Fibroblast of lung (primary cell): ENCODE results near the gene PRDX3. TPM values are rescaled to one million over a fixed set of nuclear protein-coding genes. Genes with fewer than 3 reads are reported as not detected.

Experiments used
- DNase-seq, 2 donors: peaks; one replicate each; pipeline versions ENCODE4 v3.0.0 to v3.0.0-alpha.2; 2010; ENCODE audit warnings: low read depth in 2 of 2
- H2AFZ ChIP-seq: 2 replicates; pipeline ENCODE4 v1.5.1; 2012; ENCODE audit warnings: low read length, control low read depth, inconsistent platforms
- H3K27ac ChIP-seq: 2 replicates; pipeline ENCODE4 v1.5.1; 2011; ENCODE audit warnings: low read length, control low read depth; ENCODE audit not compliant: insufficient read depth
- H3K27me3 ChIP-seq: 2 replicates; pipeline ENCODE4 v1.5.1; 2011; ENCODE audit warnings: mild to moderate bottlenecking, low read length; ENCODE audit not compliant: control insufficient read depth, insufficient read depth
- H3K36me3 ChIP-seq: 2 replicates; pipeline ENCODE4 v1.5.1; 2011; ENCODE audit warnings: low read length; ENCODE audit not compliant: control insufficient read depth, insufficient read depth
- H3K4me1 ChIP-seq: 2 replicates; pipeline ENCODE4 v1.5.1; 2011; ENCODE audit warnings: low read length; ENCODE audit not compliant: control insufficient read depth, insufficient read depth; ENCODE audit errors: extremely low read depth
- H3K4me2 ChIP-seq: 2 replicates; pipeline ENCODE4 v1.5.1; 2011; ENCODE audit warnings: low read length, control low read depth; ENCODE audit not compliant: insufficient read depth; ENCODE audit errors: extremely low read depth
- H3K4me3 ChIP-seq, 4 experiments: fragments of 200-600 bp in 1 of 4; sonication (generic) in 1 of 4; replicated peaks in 1 of 4; 2 replicates each; pipeline ENCODE4 v1.5.1; 2011 to 2016; ENCODE audit warnings: low read length in 4 of 4, low read depth in 3 of 4, mild to moderate bottlenecking in 3 of 4, control low read depth in 2 of 4, inconsistent platforms in 1 of 4, mixed read lengths in 1 of 4; ENCODE audit not compliant: insufficient read depth in 1 of 4; ENCODE audit errors: control extremely low read depth in 1 of 4
- H3K79me2 ChIP-seq: 2 replicates; pipeline ENCODE4 v1.5.1; 2012; ENCODE audit warnings: mild to moderate bottlenecking, low read length, inconsistent platforms; ENCODE audit not compliant: control insufficient read depth, insufficient read depth
- H3K9ac ChIP-seq: 2 replicates; pipeline ENCODE4 v1.5.1; 2011; ENCODE audit warnings: mild to moderate bottlenecking, low read length, control low read depth; ENCODE audit not compliant: insufficient read depth
- H3K9me3 ChIP-seq: 2 replicates; pipeline ENCODE4 v1.5.1; 2012; ENCODE audit warnings: low read depth, low read length; ENCODE audit not compliant: control insufficient read depth, insufficient read depth
- H4K20me1 ChIP-seq: 2 replicates; pipeline ENCODE4 v1.5.1; 2011; ENCODE audit warnings: low read length; ENCODE audit not compliant: control insufficient read depth, insufficient read depth; ENCODE audit errors: extremely low read depth
- EZH2 ChIP-seq: IDR thresholded peaks from 2 replicates; pipeline ENCODE4 v1.5.1; 2012; ENCODE audit warnings: low read length, control low read depth, mild to moderate bottlenecking; ENCODE audit errors: missing control alignments
- polyA plus RNA-seq, 2 donors: library from polyadenylated mRNA; depleted of rRNA in 1 of 2; stranded (reverse) in 1 of 2; unstranded in 1 of 2; fragments of >200 nt; gene quantifications; 2 replicates each; pipeline ENCODE4 v1.2.1, GENCODE V29; 2011 to 2012; ENCODE audit warnings: missing spikeins in 1 of 2
- total RNA-seq: library from RNA; depleted of rRNA; stranded (reverse); fragments of >200 nt; gene quantifications from 2 replicates; pipeline ENCODE4 v1.2.1, GENCODE V29; 2014
- TF ChIP-seq, protein P1 (sequence below), 2 donors: IDR thresholded peaks in 1 of 2; conservative IDR thresholded peaks in 1 of 2; 1 replicate in 1 of 2; 2 replicates in 1 of 2; pipeline ENCODE4 v1.5.1; 2011 to 2012; ENCODE audit warnings: low read length in 2 of 2, control low read depth in 1 of 2, inconsistent platforms in 1 of 2, low read depth in 1 of 2, mild to moderate bottlenecking in 1 of 2

Gene PRDX3
- total and polyA plus RNA-seq, 2 donors (not counting 1 experiment from before 2014, with no cell fraction given), result 287 to 303 TPM

DNA sequence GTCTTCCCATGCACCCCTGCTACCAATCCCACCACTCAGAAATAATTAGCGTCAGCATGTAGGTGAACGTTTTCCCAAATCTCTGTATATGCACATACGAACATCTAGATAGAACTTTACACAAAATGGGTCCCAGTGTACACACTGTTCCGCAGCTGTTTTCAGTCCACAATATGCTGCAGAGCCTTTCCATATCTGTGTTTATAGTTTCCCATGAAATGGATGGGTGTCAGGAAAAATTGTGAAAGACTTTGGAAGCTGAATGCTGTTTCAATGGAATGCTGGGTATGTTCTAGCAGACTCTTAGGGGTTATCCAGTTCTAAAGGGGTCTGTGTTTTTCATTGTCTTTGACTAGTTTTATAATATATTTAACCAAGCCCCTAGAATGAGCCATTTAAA lies 42.6 kb upstream of the PRDX3 start:
- H3K36me3 ChIP-seq, result no peaks in the 10 kb centered on the region
- H3K27me3 ChIP-seq, result no peaks in the 10 kb centered on the region
- no peaks in the 10 kb centered on the region for H4K20me1 ChIP-seq
- H3K4me3 ChIP-seq, result no peak overlapping the region
- H3K9ac ChIP-seq, result peak overlapping the region; percentile 36
- peak in 1 of 2 donors; percentile 92 for DNase-seq
- TF ChIP-seq, protein P1, sequence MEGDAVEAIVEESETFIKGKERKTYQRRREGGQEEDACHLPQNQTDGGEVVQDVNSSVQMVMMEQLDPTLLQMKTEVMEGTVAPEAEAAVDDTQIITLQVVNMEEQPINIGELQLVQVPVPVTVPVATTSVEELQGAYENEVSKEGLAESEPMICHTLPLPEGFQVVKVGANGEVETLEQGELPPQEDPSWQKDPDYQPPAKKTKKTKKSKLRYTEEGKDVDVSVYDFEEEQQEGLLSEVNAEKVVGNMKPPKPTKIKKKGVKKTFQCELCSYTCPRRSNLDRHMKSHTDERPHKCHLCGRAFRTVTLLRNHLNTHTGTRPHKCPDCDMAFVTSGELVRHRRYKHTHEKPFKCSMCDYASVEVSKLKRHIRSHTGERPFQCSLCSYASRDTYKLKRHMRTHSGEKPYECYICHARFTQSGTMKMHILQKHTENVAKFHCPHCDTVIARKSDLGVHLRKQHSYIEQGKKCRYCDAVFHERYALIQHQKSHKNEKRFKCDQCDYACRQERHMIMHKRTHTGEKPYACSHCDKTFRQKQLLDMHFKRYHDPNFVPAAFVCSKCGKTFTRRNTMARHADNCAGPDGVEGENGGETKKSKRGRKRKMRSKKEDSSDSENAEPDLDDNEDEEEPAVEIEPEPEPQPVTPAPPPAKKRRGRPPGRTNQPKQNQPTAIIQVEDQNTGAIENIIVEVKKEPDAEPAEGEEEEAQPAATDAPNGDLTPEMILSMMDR (conservative IDR thresholded peaks at IDR 0.05 in 1 of 2, IDR thresholded peaks at IDR 0.05 in 1 of 2; ENCODE audit: low read depth in 1 of 2, low read length in 2 of 2), result no peak
- TF ChIP-seq EZH2, result no peak
- H2AFZ ChIP-seq, result no peak overlapping the region
- peaks cover 69% of the 10 kb centered on the region for H3K79me2 ChIP-seq
- H3K4me1 ChIP-seq, result peaks cover 35% of the 10 kb centered on the region
- H3K9me3 ChIP-seq, result no peaks in the 10 kb centered on the region
- peak overlapping the region; percentile 70 for H3K27ac ChIP-seq
- peak overlapping the region; percentile 89 for H3K4me2 ChIP-seq

DNA sequence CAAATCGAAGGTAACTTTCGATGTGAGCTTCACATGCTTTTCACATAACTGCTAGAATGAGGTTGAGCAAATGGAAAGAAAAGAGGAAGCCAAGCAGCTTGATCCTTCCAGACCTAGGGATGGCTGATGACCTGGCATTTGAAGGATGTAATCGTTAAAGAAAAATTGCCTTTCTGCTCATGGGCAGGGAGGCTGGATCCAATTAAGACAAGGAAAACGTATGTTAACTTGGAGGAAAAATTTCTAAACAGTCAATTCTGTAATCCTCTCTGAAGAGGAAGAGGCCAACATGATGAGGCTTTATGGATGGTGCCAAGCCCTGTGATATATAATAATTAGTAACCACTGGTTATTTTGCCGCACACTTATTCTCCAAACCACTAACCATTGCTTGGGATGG lies 41.3 kb upstream of the PRDX3 start:
- peak overlapping the region; percentile 71 for H3K27ac ChIP-seq
- TF ChIP-seq, protein P1 (conservative IDR thresholded peaks at IDR 0.05 in 1 of 2, IDR thresholded peaks at IDR 0.05 in 1 of 2; ENCODE audit: low read depth in 1 of 2, low read length in 2 of 2), result no peak
- no peak for TF ChIP-seq EZH2
- H2AFZ ChIP-seq, result no peak overlapping the region
- peaks cover 35% of the 10 kb centered on the region for H3K4me1 ChIP-seq
- no peak for DNase-seq
- peak overlapping the region; percentile 92 for H3K4me2 ChIP-seq
- no peaks in the 10 kb centered on the region for H4K20me1 ChIP-seq
- no peak overlapping the region for H3K4me3 ChIP-seq
- no peaks in the 10 kb centered on the region for H3K9me3 ChIP-seq
- no peak overlapping the region for H3K9ac ChIP-seq
- H3K79me2 ChIP-seq, result peaks cover 76% of the 10 kb centered on the region
- no peaks in the 10 kb centered on the region for H3K36me3 ChIP-seq
- H3K27me3 ChIP-seq, result no peaks in the 10 kb centered on the region

DNA sequence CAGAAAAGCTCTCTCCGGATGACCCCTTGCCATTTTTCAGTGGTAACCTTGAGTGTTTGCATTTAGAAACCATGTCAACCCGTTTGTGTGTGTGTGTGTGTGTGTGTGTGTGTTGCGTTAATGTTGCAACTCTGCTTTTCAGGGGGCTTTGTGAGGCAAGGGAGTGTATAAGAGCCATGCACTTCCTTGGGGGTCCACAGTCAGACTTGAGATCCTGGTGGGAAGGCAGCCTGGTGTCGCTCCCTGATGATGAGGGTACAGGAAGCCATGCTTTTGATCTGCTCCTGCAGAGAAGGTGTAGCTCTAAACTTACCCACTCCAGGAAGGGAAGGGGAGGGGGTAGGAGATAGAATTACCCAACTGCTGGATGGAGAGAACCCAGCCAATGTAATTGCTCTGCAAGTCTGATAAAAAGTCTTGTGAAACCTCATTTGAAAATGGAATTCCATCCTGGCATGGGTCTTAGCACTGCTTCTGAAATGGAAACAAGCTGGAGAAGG lies 39.4 kb upstream of the PRDX3 start:
- H3K79me2 ChIP-seq, result peaks cover 76% of the 10 kb centered on the region
- no peak overlapping the region for H3K4me2 ChIP-seq
- no peak overlapping the region for H3K4me3 ChIP-seq
- H3K27ac ChIP-seq, result peak overlapping the region; percentile 24
- H4K20me1 ChIP-seq, result no peaks in the 10 kb centered on the region
- no peaks in the 10 kb centered on the region for H3K27me3 ChIP-seq
- no peak overlapping the region for H2AFZ ChIP-seq
- peaks cover 34% of the 10 kb centered on the region for H3K4me1 ChIP-seq
- TF ChIP-seq, protein P1 (conservative IDR thresholded peaks at IDR 0.05 in 1 of 2, IDR thresholded peaks at IDR 0.05 in 1 of 2; ENCODE audit: low read depth in 1 of 2, low read length in 2 of 2), result no peak
- TF ChIP-seq EZH2, result no peak
- no peaks in the 10 kb centered on the region for H3K36me3 ChIP-seq
- H3K9ac ChIP-seq, result no peak overlapping the region
- DNase-seq, result peak; percentile 35 to 85
- H3K9me3 ChIP-seq, result no peaks in the 10 kb centered on the region
